CD14-positive monocyte (primary cell): Measurements from ENCODE around the gene APOC4. TPM values are rescaled to one million over a fixed set of nuclear protein-coding genes. Genes with fewer than 3 reads are reported as not detected.

Source experiments
- DNase-seq, 3 donors: peaks; one replicate each; pipeline ENCODE4 v3.0.0-alpha.2; 2011 to 2022
- H2AFZ ChIP-seq: 2 replicates; pipeline ENCODE4 v1.6.0; 2012; ENCODE audit warnings: mild to moderate bottlenecking, low read depth, low read length, inconsistent platforms; ENCODE audit not compliant: insufficient read depth, poor library complexity, severe bottlenecking
- H3K27ac ChIP-seq, 2 donors: 1 replicate in 1 of 2; 2 replicates in 1 of 2; pipeline ENCODE4 v1.5.1; 2012 to 2013; ENCODE audit warnings: low read length in 2 of 2, control low read depth in 1 of 2, inconsistent platforms in 1 of 2, low read depth in 1 of 2, mild to moderate bottlenecking in 1 of 2
- H3K27me3 ChIP-seq, 2 donors: one replicate each; pipeline versions ENCODE4 v1.6.0 to v1.6.1; 2011 to 2013; ENCODE audit warnings: low read length in 2 of 2; ENCODE audit not compliant: control insufficient read depth in 2 of 2, insufficient read depth in 2 of 2
- H3K36me3 ChIP-seq, 2 donors: replicated peaks in 1 of 2; 1 replicate in 1 of 2; 2 replicates in 1 of 2; pipeline versions ENCODE4 v1.5.1 to v1.6.1; 2012 to 2013; ENCODE audit warnings: low read length in 2 of 2, control low read depth in 1 of 2, inconsistent platforms in 1 of 2, mild to moderate bottlenecking in 1 of 2; ENCODE audit not compliant: insufficient read depth in 2 of 2, control insufficient read depth in 1 of 2
- H3K4me1 ChIP-seq, 2 donors: 1 replicate in 1 of 2; 2 replicates in 1 of 2; pipeline versions ENCODE4 v1.5.1 to v1.6.1; 2012 to 2013; ENCODE audit warnings: low read length in 2 of 2, control low read depth in 1 of 2, inconsistent platforms in 1 of 2, mild to moderate bottlenecking in 1 of 2, moderate library complexity in 1 of 2; ENCODE audit not compliant: insufficient read depth in 2 of 2, control insufficient read depth in 1 of 2
- H3K4me2 ChIP-seq: replicated peaks from 2 replicates; pipeline ENCODE3; 2012; ENCODE audit warnings: low read length, moderate library complexity, mild to moderate bottlenecking; ENCODE audit not compliant: poor library complexity, severe bottlenecking; ENCODE audit errors: extremely low read depth
- H3K4me3 ChIP-seq, 3 experiments: fragments of 200-600 bp in 1 of 3; sonication (generic) in 1 of 3; replicated peaks in 1 of 3; 1 replicate in 2 of 3; 2 replicates in 1 of 3; pipeline ENCODE4 v1.5.1; 2011 to 2013; ENCODE audit warnings: low read length in 3 of 3, mild to moderate bottlenecking in 3 of 3, control low read depth in 2 of 3, low read depth in 2 of 3, inconsistent platforms in 1 of 3, moderate library complexity in 1 of 3
- H3K79me2 ChIP-seq: 2 replicates; pipeline ENCODE4 v1.6.0; 2012; ENCODE audit warnings: mild to moderate bottlenecking, control low read depth, inconsistent platforms, low read length, moderate library complexity; ENCODE audit not compliant: insufficient read depth
- H3K9ac ChIP-seq: 2 replicates; pipeline ENCODE4 v1.6.0; 2017; ENCODE audit warnings: low read length, mild to moderate bottlenecking; ENCODE audit not compliant: insufficient read depth, poor library complexity, severe bottlenecking
- H3K9me3 ChIP-seq, 2 donors: replicated peaks in 1 of 2; 1 replicate in 1 of 2; 2 replicates in 1 of 2; pipeline versions ENCODE4 v1.5.1 to v1.6.1; 2012 to 2013; ENCODE audit warnings: low read length in 2 of 2, control low read depth in 1 of 2; ENCODE audit not compliant: control insufficient read depth in 1 of 2, insufficient read depth in 1 of 2
- H4K20me1 ChIP-seq: 2 replicates; pipeline ENCODE4 v1.6.0; 2012; ENCODE audit warnings: mild to moderate bottlenecking, low read length, control low read depth, moderate library complexity; ENCODE audit not compliant: insufficient read depth
- H3K27ac Mint-ChIP-seq, 7 donors: one replicate each; pipeline ENCODE4 v1.8.0; 2020; ENCODE audit warnings: mild to moderate bottlenecking in 7 of 7, mixed read lengths in 7 of 7, moderate library complexity in 6 of 7, inconsistent platforms in 2 of 7
- H3K27me3 Mint-ChIP-seq, 3 donors: one replicate each; pipeline ENCODE4 v1.8.0; 2021 to 2022; ENCODE audit warnings: low read depth in 3 of 3, mild to moderate bottlenecking in 3 of 3, mixed read lengths in 3 of 3, moderate library complexity in 3 of 3, inconsistent platforms in 1 of 3
- H3K36me3 Mint-ChIP-seq, 2 donors: one replicate each; pipeline ENCODE4 v1.8.0; 2020; ENCODE audit warnings: mixed read lengths in 2 of 2, inconsistent platforms in 1 of 2, mild to moderate bottlenecking in 1 of 2
- H3K4me1 Mint-ChIP-seq: one replicate; pipeline ENCODE4 v1.8.0; 2020; ENCODE audit warnings: mild to moderate bottlenecking, mixed read lengths
- H3K4me3 Mint-ChIP-seq, 2 donors: one replicate each; pipeline ENCODE4 v1.8.0; 2020; ENCODE audit warnings: mild to moderate bottlenecking in 2 of 2, mixed read lengths in 2 of 2, moderate library complexity in 1 of 2
- H3K9me3 Mint-ChIP-seq, 7 donors: one replicate each; pipeline ENCODE4 v1.8.0; 2020 to 2022; ENCODE audit warnings: mixed read lengths in 7 of 7, mild to moderate bottlenecking in 6 of 7, moderate library complexity in 6 of 7, inconsistent platforms in 2 of 7
- CTCF ChIP-seq: fragments of 200-600 bp; IDR thresholded peaks from one replicate; pipeline ENCODE4 v1.8.0; 2022; ENCODE audit warnings: antibody characterized with exemption, mild to moderate bottlenecking
- WGBS: methylation state at CpG from one replicate; pipeline ENCODE4 v1.1.5; 2013; ENCODE audit warnings: missing lambda C conversion rate; ENCODE audit not compliant: insufficient coverage; 5-methylcytosine and 5-hydroxymethylcytosine counted together
- intact Hi-C, 2 donors: fragments of 100-400 bp; cut with micrococcal nuclease; formaldehyde crosslinking; loops; one replicate each; pipeline versions ENCODE4 v1.15.0 to v1.15.1; 2023
- polyA plus RNA-seq, 3 donors: library from polyadenylated mRNA; depleted of rRNA in 1 of 3; unstranded in 2 of 3; stranded (reverse) in 1 of 3; fragments of 300-500 nt in 2 of 3; fragments of >200 nt in 1 of 3; fragmentation: Illumina TruSeq in 2 of 3; gene quantifications; 1 replicate in 2 of 3; 2 replicates in 1 of 3; pipeline ENCODE4 v1.2.3, GENCODE V29; 2012 to 2021

Gene APOC4
- polyA plus RNA-seq, 3 donors: not detected

- Histone ChIP-seq H3K9me3 (no peaks in the 10 kb centered on the region), H3K4me2 (peak overlapping the region; percentile 90), H4K20me1 (peaks cover 49% of the 10 kb centered on the region), H3K27ac (peak overlapping the region; percentile 39 to 89), H3K4me3 (peak overlapping the region; percentile 93 to 99 (median 94)), H3K79me2 (peaks cover 67% of the 10 kb centered on the region), H3K9ac (peak overlapping the region; percentile 97), H2AFZ (peak overlapping the region; percentile 96), H3K27me3 (no peaks in the 10 kb centered on the region), H3K36me3 (peaks cover 11 to 12% of the 10 kb centered on the region in 2 donors), H3K4me1 (peaks cover 23 to 32% of the 10 kb centered on the region in 2 donors)
- peaks cover 14 to 20% of the 10 kb centered on the region in 2 donors for H3K36me3 Mint-ChIP-seq
- peak in 1 of 3 donors; percentile 31 for DNase-seq
- intact Hi-C loops: loop anchor here (5.0 kb wide), 2 partner anchors 37 to 108 kb away; partner anchors contain the start of gene NECTIN2 (in 1 of the 2)
- H3K4me3 Mint-ChIP-seq: peak overlapping the region; percentile 98 to 99
- WGBS: 4% methylated on average over 36 of the region's 40 CpGs
- no peaks in the 10 kb centered on the region for H3K9me3 Mint-ChIP-seq
- no peak for TF ChIP-seq CTCF
- H3K27ac Mint-ChIP-seq: peak overlapping the region; percentile 53 to 96 (median 86)
- H3K27me3 Mint-ChIP-seq: peaks cover 0 to 2% (median 2%) of the 10 kb centered on the region in 3 donors
- peaks cover 41% of the 10 kb centered on the region for H3K4me1 Mint-ChIP-seq
These were observed 13.7 kb downstream of the APOC4 start for GRCh38 chr19:44955505-44956439.

GRCh38 chr19:44957526-44957925 is 15.5 kb downstream of the APOC4 start:
- 87% methylated on average over 3 of the region's 7 CpGs for WGBS
- peaks cover 64% of the 10 kb centered on the region for H4K20me1 ChIP-seq
- no peaks in the 10 kb centered on the region for H3K9me3 ChIP-seq
- peaks cover 26 to 33% of the 10 kb centered on the region in 2 donors for H3K36me3 Mint-ChIP-seq
- H3K4me3 ChIP-seq: no peak overlapping the region
- peaks cover 41% of the 10 kb centered on the region for H3K4me1 Mint-ChIP-seq
- peaks cover 23 to 32% of the 10 kb centered on the region in 2 donors for H3K4me1 ChIP-seq
- H3K27ac Mint-ChIP-seq: peak overlapping the region in 3 of 7 donors; percentile 1 to 12 (median 6)
- H3K79me2 ChIP-seq: peaks cover 85% of the 10 kb centered on the region
- H3K4me3 Mint-ChIP-seq: no peak overlapping the region
- H3K4me2 ChIP-seq: no peak overlapping the region
- intact Hi-C loops: loop anchor here (5.0 kb wide), 2 partner anchors 35 to 110 kb away; partner anchors contain the start of gene NECTIN2 (in 1 of the 2)
- DNase-seq: no peak
- no peak overlapping the region for H3K27ac ChIP-seq
- H3K27me3 Mint-ChIP-seq: no peaks in the 10 kb centered on the region
- no peak for TF ChIP-seq CTCF
- H3K36me3 ChIP-seq: peaks cover 21 to 28% of the 10 kb centered on the region in 2 donors
- H3K9me3 Mint-ChIP-seq: no peaks in the 10 kb centered on the region
- H3K27me3 ChIP-seq: no peaks in the 10 kb centered on the region
- H3K9ac ChIP-seq: no peak overlapping the region
- H2AFZ ChIP-seq: no peak overlapping the region
